ENCODE data around the gene CBX6. TPM values are rescaled to one million over a fixed set of nuclear protein-coding genes. Genes with fewer than 3 reads are reported as not detected.

CBX6 gene
- total RNA-seq, 1 experiment from 2014 or later, result 28.5 TPM

- DNase-seq (ENCODE audit: low read depth in 1 of 2, low spot score in 2 of 2), result no peak
- no peak overlapping the region for H3K27ac ChIP-seq
Observed at GRCh38 chr22:38881997-38882879, 10.2 kb upstream of the CBX6 start.

GRCh38 chr22:38881464-38881871 lies 9.5 kb upstream of the CBX6 start:
- Histone ChIP-seq H3K4me3 (no peak overlapping the region), H3K9me3 (replicated peaks) (no peaks in the 10 kb centered on the region), H3K4me1 (replicated peaks) (peaks cover 10% of the 10 kb centered on the region), H3K27ac (no peak overlapping the region), H3K36me3 (no peaks in the 10 kb centered on the region), H3K27me3 (replicated peaks) (no peaks in the 10 kb centered on the region)
- DNase-seq (ENCODE audit: low read depth in 1 of 2, low spot score in 2 of 2), result peak in 1 of 2 experiments; percentile 18

More at GRCh38 chr22:38881997-38882879, 10.2 kb upstream of the CBX6 start:
- Histone ChIP-seq H3K4me3 (no peak overlapping the region), H3K9me3 (replicated peaks) (no peaks in the 10 kb centered on the region), H3K36me3 (no peaks in the 10 kb centered on the region), H3K4me1 (replicated peaks) (peaks cover 10% of the 10 kb centered on the region), H3K27me3 (replicated peaks) (no peaks in the 10 kb centered on the region)

GRCh38 chr22:38879961-38880360 lies 7.9 kb upstream of the CBX6 start:
- Histone ChIP-seq H3K4me1 (replicated peaks) (peaks cover 10% of the 10 kb centered on the region), H3K4me3 (no peak overlapping the region), H3K27ac (no peak overlapping the region), H3K36me3 (no peaks in the 10 kb centered on the region), H3K9me3 (replicated peaks) (no peaks in the 10 kb centered on the region), H3K27me3 (replicated peaks) (no peaks in the 10 kb centered on the region)
- DNase-seq (ENCODE audit: low read depth in 1 of 2, low spot score in 2 of 2), result no peak

GRCh38 chr22:38879108-38879729 lies 7.2 kb upstream of the CBX6 start:
- H3K4me1 ChIP-seq (replicated peaks), result peaks cover 10% of the 10 kb centered on the region
- no peaks in the 10 kb centered on the region for H3K9me3 ChIP-seq (replicated peaks)
- no peak for DNase-seq (ENCODE audit: low read depth in 1 of 2, low spot score in 2 of 2)
- no peaks in the 10 kb centered on the region for H3K36me3 ChIP-seq
- no peak overlapping the region for H3K4me3 ChIP-seq
- H3K27me3 ChIP-seq (replicated peaks), result no peaks in the 10 kb centered on the region
- H3K27ac ChIP-seq, result no peak overlapping the region

- H3K27me3 ChIP-seq (replicated peaks), result no peaks in the 10 kb centered on the region; the same call in 1 of the 2 replicates
- no peak overlapping the region for H3K27ac ChIP-seq
- DNase-seq (ENCODE audit: low read depth in 1 of 2, low spot score in 2 of 2), result no peak
Observed at GRCh38 chr22:38878001-38878400, 6.0 kb upstream of the CBX6 start.

GRCh38 chr22:38874529-38875222 lies 2.7 kb upstream of the CBX6 start:
- no peak overlapping the region for H3K4me3 ChIP-seq
- H3K4me1 ChIP-seq (replicated peaks), result peaks cover 16% of the 10 kb centered on the region
- H3K27ac ChIP-seq, result no peak overlapping the region
- peaks cover 7% of the 10 kb centered on the region for H3K36me3 ChIP-seq
- no peaks in the 10 kb centered on the region for H3K9me3 ChIP-seq (replicated peaks)
- H3K27me3 ChIP-seq (replicated peaks), result no peaks in the 10 kb centered on the region; the same call in 1 of the 2 replicates
- DNase-seq (ENCODE audit: low read depth in 1 of 2, low spot score in 2 of 2), result no peak

More at GRCh38 chr22:38878001-38878400, 6.0 kb upstream of the CBX6 start:
- no peaks in the 10 kb centered on the region for H3K9me3 ChIP-seq (replicated peaks)
- H3K36me3 ChIP-seq, result no peaks in the 10 kb centered on the region
- H3K4me1 ChIP-seq (replicated peaks), result peaks cover 13% of the 10 kb centered on the region
- H3K4me3 ChIP-seq, result no peak overlapping the region

- Histone ChIP-seq H3K4me1 (replicated peaks) (peaks cover 16% of the 10 kb centered on the region), H3K9me3 (replicated peaks) (no peaks in the 10 kb centered on the region), H3K36me3 (peaks cover 15% of the 10 kb centered on the region), H3K4me3 (peak overlapping the region; percentile 80; the same call in 1 of the 2 replicates), H3K27ac (no peak overlapping the region), H3K27me3 (replicated peaks) (no peaks in the 10 kb centered on the region; the same call in 1 of the 2 replicates)
- no peak for DNase-seq (ENCODE audit: low read depth in 1 of 2, low spot score in 2 of 2)
Observed at GRCh38 chr22:38873469-38874411, 1.7 kb upstream of the CBX6 start.

- Histone ChIP-seq H3K9me3 (replicated peaks) (no peaks in the 10 kb centered on the region), H3K4me1 (replicated peaks) (peaks cover 16% of the 10 kb centered on the region), H3K27ac (no peak overlapping the region), H3K4me3 (peak overlapping the region; percentile 80), H3K36me3 (peaks cover 24% of the 10 kb centered on the region), H3K27me3 (replicated peaks) (no peaks in the 10 kb centered on the region; the same call in 1 of the 2 replicates)
- DNase-seq (ENCODE audit: low read depth in 1 of 2, low spot score in 2 of 2), result no peak
Observed at GRCh38 chr22:38872831-38873248, 824 bp upstream of the CBX6 start.

- H3K4me1 ChIP-seq (replicated peaks), result peaks cover 16% of the 10 kb centered on the region
- H3K27me3 ChIP-seq (replicated peaks), result no peaks in the 10 kb centered on the region; the same call in 1 of the 2 replicates
- H3K27ac ChIP-seq, result no peak overlapping the region
- peaks cover 29% of the 10 kb centered on the region for H3K36me3 ChIP-seq
- peak overlapping the region; percentile 80 for H3K4me3 ChIP-seq
- DNase-seq (ENCODE audit: low read depth in 1 of 2, low spot score in 2 of 2), result peak in 1 of 2 experiments; percentile 39
- no peaks in the 10 kb centered on the region for H3K9me3 ChIP-seq (replicated peaks)
Observed at GRCh38 chr22:38871360-38872171, 450 bp downstream of the CBX6 start.

- H3K9me3 ChIP-seq (replicated peaks), result no peaks in the 10 kb centered on the region
- no peak for DNase-seq (ENCODE audit: low read depth in 1 of 2, low spot score in 2 of 2)
- H3K4me3 ChIP-seq, result peak overlapping the region; percentile 80
- H3K36me3 ChIP-seq, result peaks cover 32% of the 10 kb centered on the region
- no peak overlapping the region for H3K27ac ChIP-seq
- peaks cover 16% of the 10 kb centered on the region for H3K4me1 ChIP-seq (replicated peaks)
- no peaks in the 10 kb centered on the region; the same call in 1 of the 2 replicates for H3K27me3 ChIP-seq (replicated peaks)
Observed at GRCh38 chr22:38870791-38871359, 1.1 kb downstream of the CBX6 start.

- H3K9me3 ChIP-seq (replicated peaks), result no peaks in the 10 kb centered on the region
- peaks cover 36% of the 10 kb centered on the region for H3K36me3 ChIP-seq
- peak; percentile 62 to 90 for DNase-seq (ENCODE audit: low read depth in 1 of 2, low spot score in 2 of 2)
- H3K27me3 ChIP-seq (replicated peaks), result no peaks in the 10 kb centered on the region; the same call in 1 of the 2 replicates
- H3K27ac ChIP-seq, result no peak overlapping the region
- no peak overlapping the region for H3K4me3 ChIP-seq
- H3K4me1 ChIP-seq (replicated peaks), result peaks cover 16% of the 10 kb centered on the region
Observed at GRCh38 chr22:38870312-38870741, 1.7 kb downstream of the CBX6 start.

GRCh38 chr22:38869663-38870062 lies 2.4 kb downstream of the CBX6 start:
- peak in 1 of 2 experiments; percentile 26 for DNase-seq (ENCODE audit: low read depth in 1 of 2, low spot score in 2 of 2)
- Histone ChIP-seq H3K9me3 (replicated peaks) (no peaks in the 10 kb centered on the region), H3K4me1 (replicated peaks) (peaks cover 16% of the 10 kb centered on the region), H3K27me3 (replicated peaks) (no peaks in the 10 kb centered on the region; the same call in 1 of the 2 replicates), H3K36me3 (peaks cover 36% of the 10 kb centered on the region), H3K27ac (no peak overlapping the region), H3K4me3 (no peak overlapping the region)

Measured in SJSA1 (cell line).